Cortex of kidney (tissue), 1 donor: ENCODE results near the gene LRFN5.
"Not testable (repeated sequence)": the region's sequence is repeated elsewhere in the genome, so short reads cannot be mapped to it uniquely, and the experiment has no call there.

Experiments used
- DNase-seq: peaks from one replicate; lab custom pipeline; 2025; lab: John Stamatoyannopoulos, UW

Gene LRFN5

DNA sequence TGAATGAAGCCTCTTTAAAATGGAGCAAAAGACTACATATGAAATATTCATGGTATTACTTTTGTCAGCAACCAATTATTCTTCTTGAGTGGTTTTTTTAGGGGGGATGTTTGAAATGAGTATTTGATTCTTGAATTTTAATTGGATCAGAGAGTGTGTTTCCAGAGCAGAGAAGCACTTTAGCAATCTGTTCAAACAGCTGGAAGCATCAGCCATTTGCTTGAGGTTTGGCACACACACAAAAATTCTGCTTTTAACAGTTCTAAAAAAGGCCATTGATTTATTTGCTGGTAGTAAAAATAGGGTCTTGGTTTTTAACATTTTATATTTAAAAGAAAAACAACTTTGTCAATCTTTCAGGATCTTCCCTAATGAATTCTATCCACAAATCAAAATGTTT, 292.7 kb downstream of the LRFN5 start:
- DNase-seq, result no peak

DNA sequence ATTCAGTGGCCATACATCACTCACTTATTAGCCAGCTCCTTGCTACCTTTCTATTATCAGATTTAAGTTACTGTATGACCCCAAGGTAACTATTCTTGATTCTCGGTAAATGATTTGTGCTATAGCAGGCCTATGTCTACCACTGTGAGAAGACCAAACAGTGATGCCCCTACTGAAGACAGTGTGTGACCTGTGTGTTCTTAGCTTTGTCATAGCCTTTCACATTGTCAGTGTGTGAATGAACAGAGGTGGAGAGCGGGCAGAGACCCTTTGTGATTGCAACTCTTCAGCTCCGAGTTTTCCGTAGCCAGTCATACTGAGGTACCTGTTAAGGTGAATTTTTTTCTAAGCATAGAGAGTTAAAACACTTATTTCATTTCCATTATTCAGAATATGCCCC, 294.0 kb downstream of the LRFN5 start:
- no peak for DNase-seq

DNA sequence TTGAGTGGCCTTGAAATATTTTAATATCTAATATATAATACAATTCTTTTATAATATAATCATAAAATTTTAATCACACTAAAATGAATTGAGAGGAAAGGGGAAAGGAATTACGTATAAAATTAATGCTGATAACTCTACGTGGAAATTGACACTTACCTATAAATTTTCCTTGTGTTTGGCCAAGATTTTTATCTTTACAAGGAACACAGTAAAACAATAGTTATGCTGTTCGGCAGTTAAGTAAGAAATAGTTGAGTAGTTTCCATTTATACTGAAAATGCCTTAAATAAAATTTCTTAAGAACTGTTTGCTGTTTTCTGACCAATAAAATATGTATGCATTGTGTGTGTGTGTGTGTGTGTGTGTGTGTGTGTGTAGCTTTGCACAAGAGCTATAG, 294.4 kb downstream of the LRFN5 start:
- no peak for DNase-seq

DNA sequence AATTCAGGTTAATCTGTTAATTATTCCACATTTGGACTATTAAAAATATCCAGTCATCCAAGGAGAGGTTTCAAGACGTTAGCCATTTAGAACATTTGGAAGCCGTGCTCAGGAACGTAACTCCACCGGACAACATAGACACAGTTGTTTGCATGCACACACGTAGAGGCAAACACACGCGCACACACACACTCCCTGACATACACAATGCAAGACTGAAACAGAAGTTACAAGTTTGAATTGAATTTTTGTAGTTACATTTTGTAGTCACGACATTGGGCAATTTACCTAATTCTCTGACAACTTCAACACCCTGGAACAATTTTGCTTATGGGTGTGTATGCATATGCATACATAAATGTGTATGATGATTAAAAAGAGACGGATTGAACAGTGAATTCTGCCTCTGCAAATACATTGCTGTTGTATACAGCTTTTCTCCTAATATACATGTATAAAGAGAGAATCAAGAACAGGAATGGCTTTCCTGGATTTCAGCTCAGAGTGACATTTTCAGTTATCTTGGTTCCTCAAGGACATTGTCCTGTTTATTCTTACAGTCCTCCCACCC, 298.8 kb downstream of the LRFN5 start:
- no peak for DNase-seq

DNA sequence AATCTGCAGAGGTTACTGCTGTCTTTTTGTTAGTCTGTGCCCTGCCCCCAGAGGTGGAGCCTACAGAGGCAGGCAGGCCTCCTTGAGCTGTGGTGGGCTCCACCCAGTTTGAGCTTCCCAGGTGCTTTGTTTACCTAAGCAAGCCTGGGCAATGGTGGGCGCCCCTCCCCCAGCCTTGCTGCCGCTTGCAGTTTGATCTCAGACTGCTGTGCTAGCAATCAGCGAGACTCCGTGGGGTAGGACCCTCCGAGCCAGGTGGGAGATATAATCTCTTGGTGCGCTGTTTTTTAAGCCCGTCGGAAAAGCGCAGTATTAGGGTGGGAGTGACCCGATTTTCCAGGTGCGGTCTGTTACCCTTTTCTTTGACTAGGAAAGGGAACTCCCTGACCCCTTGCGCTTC, 304.5 kb downstream of the LRFN5 start:
- not testable (repeated sequence) for DNase-seq

DNA sequence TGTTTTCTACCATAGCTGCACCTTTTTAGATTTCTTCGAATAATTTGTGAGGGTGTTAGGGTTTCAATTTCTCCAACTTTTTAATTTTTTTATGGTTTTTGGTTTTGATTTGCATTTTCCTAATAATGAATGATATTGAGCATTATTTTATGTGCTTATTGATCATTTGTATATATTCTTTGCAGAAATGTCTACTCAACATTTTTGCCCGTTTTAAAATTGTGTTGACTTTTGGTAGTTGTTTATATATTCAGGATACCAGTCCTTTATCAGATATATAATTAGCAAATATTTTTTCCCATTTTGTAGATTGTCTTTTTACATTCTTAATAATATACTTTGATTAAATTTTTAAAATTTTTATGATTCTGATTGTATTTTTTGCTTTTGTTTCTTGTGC, 306.7 kb downstream of the LRFN5 start:
- no peak for DNase-seq

DNA sequence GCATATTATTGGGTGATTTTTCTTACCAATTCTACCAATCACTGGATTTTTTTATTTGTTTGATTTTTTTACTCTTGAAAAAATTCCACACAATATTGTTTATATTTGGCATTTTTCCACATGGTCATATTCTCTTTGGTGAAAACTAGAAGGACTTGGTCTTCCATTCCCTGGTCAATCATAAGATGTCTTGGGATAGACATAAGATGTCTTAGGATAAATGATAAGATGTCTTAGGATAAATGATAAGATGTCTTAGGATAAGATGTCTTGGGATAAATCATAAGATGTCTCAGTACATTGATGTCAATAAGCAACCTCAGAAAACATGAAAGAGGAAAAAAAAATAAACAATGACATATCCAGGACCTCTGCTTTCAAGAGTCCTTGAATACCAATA, 309.1 kb downstream of the LRFN5 start:
- DNase-seq, result no peak

DNA sequence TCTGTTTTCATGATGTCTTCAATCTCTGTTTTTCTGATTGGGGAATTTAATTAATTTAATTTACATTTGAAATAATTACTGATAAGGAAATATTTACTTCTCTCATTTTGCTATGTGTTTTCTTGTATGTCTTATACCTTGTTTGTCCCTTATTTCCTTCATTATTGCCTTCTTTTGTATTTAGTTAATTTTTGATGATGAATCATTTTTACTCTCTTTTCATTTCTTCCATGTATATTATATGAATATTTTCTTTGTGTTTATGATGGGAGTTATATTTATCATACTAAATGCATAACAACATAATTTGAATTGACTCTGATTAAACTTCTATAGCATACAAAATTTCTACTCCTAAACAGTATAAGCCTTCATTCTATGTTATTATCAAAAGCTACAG, 309.6 kb downstream of the LRFN5 start:
- DNase-seq, result no peak

DNA sequence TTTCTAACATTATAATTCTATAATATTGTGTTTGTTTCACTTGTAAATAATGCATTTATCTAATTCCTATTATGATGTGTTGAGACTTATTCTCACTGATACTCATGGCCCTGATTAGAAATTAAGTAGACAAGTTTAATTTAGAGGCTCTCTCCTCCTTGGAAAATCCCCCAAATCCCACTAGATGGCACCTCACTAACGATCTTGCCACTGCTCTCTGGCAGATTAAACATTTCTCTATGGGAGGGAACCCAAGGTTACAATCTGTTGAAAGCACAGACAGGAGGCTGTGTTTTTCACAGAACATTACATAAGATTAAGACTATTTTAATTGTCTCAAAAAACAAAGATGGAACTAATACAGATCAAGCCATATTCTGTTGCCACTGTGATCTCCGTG, 318.7 kb downstream of the LRFN5 start:
- no peak for DNase-seq

DNA sequence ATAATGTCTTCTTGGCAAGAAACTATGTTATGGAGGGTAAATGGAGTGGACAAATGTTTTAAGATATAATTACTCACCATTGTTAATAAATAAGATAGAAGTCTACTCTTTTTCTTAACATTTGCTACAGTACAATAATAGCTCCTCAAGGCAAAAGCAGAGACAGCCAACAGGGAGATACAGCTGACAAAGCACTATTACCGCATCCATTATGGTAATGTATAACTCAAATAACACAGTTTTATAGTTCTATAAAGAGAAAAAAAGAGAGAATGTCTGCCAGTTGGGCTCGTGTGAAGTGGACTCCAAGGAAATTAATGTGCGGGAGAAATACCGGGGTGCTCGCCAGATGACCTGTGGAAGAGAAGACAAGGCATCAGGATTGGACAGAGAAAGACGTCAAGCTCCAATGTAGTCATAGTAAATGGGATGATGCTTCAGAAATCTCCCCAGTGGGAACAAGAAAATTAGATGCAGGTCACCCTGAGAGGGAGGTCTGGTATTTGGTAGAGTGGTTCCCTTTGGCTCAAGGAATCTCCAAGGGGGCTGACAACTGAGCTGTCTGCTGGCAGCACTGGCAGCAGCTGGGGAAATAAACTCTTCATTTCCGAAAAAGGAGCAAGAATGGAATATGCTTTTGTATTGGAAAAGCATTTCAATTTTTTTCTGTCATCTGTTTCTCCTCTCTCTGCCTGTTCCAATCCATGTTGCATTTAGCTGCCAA, 343.9 kb downstream of the LRFN5 start:
- no peak for DNase-seq
